ENCODE measurements around the gene UST.

DNA sequence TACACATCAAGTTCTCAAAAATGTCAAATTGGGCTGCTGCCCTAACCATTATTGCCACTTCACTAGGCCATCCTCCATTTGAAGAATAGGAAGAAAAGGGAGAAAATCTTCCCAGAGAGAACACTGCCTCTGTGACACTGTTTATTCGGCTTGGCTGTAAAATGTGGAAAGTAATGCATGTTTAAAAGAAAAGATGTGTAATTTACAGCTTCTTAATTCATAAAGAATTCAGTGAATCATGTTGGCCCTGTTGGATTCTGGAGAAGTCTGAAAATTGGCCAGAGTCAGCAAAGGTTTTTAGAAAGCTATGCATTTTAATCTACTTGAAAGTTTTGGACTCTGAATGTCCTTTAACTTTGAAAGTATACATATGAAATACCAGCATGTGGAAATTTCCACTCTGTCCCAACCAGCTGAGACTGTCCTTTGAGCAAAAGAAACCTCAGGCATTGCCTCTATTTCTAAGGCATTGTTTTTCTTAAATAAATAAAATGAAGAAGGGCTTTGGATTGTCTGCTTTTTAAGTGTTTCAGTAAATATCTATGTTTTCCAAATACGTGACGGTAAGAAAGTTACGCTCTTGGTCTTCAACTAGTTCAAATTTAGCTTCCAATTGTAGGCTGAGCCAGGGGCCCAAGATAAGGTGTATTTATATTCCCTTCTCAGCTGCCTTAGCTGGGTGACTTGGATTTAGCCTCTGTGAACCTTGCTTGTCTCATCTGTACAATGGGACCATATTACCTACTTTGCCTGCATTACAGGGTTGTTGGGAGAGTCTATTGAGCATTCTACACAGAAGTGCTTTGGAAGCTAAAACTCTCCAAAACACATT lies 222.2 kb downstream of the UST start:
- TF ChIP-seq, protein P1, sequence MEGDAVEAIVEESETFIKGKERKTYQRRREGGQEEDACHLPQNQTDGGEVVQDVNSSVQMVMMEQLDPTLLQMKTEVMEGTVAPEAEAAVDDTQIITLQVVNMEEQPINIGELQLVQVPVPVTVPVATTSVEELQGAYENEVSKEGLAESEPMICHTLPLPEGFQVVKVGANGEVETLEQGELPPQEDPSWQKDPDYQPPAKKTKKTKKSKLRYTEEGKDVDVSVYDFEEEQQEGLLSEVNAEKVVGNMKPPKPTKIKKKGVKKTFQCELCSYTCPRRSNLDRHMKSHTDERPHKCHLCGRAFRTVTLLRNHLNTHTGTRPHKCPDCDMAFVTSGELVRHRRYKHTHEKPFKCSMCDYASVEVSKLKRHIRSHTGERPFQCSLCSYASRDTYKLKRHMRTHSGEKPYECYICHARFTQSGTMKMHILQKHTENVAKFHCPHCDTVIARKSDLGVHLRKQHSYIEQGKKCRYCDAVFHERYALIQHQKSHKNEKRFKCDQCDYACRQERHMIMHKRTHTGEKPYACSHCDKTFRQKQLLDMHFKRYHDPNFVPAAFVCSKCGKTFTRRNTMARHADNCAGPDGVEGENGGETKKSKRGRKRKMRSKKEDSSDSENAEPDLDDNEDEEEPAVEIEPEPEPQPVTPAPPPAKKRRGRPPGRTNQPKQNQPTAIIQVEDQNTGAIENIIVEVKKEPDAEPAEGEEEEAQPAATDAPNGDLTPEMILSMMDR (IDR thresholded peaks at IDR 0.05), result no peak
- TF ChIP-seq POLR2A (IDR thresholded peaks at IDR 0.05), result no peak
- no peak for TF ChIP-seq POLR2AphosphoS5 (IDR thresholded peaks at IDR 0.05)
- TF ChIP-seq EP300 (IDR thresholded peaks at IDR 0.05; ENCODE audit: low read depth), result no peak
